ENCODE results near the gene JAK1.

JAK1 gene

GRCh38 chr1:64891448-64891825, 74.9 kb downstream of the JAK1 start:
- no peak for DNase-seq (ENCODE audit: low spot score)

DNA sequence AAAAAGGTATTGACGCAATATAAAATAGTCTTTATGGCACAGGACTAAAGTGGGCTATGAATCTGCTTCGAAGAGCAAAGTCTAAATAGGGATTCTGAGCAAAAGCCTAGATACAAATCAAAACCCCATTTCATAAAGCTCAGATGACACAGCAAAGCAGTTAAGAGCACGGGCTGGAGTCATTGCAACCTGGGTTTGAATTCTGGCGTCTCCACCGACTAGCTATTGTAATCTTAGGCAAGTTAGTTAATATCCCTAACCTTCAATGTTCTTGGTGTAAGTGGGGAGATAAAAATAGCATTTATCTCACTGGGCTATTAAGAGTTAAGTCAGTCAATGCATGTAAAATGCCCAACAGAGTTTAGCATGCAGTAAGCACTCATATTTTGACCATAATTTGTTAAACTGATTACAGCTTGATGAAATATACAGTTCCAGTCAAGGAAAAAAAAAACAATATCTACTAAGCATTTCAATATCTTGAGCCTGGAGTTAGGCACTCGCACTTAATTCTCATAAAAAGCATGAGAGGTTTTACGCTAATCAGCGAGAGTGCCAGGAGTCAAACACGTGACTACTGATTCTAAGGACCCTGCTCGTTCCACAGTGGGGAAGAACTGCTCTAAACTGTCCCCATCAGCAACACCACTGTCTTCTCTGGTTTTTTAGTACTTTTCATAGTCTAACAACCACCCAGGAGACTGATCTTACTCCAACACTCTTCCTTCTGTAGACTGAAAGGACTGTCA, 75.5 kb downstream of the JAK1 start:
- no peak for DNase-seq (ENCODE audit: low spot score)

DNA sequence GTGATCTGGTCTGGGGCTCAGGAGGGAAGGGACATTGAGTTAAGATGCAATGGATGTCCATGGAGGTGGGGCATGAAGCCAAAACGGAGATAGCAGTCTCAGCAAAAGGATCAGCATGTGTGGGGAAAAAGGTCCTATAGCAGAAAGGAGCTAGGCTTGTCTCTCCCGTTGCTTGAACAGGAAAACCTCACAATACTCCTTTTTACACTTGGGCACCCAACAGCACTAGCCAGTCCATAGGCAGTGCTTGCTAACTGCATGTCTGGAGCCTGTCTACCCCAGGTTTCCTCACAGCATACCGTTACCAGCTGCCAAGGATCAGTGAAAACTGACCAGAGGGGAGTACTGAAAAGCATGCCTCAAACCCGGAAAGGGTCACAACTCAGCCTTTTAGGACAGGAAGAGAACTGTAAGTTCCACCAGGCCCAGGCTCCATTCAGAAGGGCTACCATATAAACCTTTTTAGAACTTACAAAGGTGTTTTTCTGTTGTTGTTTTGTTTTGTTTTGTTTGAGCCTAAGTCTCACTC, 78.6 kb downstream of the JAK1 start:
- no peak for DNase-seq (ENCODE audit: low spot score)

DNA sequence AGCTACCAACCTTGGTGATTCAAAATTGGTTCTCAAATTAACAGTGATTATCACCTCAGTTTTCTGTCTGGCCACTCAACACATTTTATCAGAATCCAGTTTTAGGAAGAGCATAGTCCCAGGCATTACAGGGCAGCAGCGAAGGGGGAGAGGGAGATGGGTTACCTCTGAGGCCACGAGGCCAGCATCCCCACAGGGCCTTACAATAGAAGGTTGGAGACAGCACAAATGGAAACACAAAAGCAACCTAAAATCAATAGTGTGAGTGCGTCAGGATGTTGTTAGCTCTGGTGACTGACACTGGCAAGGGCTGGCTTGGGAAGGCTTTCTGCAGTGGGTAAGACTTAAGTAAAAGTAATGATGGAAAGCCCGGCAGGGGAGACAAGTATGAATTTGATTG, 79.5 kb downstream of the JAK1 start:
- DNase-seq (ENCODE audit: low spot score), result no peak

DNA sequence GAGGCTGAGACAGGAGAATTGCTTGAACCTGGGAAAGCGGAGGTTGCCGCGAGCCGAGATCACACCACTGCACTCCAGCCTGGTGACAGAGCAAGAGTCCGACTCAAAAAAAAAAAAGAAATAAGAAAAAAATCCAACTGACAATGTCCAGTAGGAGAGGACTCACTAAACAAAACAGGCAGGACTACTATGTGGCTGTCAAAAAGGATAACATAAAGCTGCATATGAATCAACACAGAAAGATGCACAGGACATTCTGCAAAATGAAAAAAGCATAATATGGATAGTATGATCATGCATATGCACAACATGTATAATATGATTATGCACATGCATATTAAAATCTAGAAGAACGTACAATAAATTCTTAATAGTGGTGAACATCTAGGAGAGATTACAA, 80.7 kb downstream of the JAK1 start:
- DNase-seq (ENCODE audit: low spot score), result no peak

DNA sequence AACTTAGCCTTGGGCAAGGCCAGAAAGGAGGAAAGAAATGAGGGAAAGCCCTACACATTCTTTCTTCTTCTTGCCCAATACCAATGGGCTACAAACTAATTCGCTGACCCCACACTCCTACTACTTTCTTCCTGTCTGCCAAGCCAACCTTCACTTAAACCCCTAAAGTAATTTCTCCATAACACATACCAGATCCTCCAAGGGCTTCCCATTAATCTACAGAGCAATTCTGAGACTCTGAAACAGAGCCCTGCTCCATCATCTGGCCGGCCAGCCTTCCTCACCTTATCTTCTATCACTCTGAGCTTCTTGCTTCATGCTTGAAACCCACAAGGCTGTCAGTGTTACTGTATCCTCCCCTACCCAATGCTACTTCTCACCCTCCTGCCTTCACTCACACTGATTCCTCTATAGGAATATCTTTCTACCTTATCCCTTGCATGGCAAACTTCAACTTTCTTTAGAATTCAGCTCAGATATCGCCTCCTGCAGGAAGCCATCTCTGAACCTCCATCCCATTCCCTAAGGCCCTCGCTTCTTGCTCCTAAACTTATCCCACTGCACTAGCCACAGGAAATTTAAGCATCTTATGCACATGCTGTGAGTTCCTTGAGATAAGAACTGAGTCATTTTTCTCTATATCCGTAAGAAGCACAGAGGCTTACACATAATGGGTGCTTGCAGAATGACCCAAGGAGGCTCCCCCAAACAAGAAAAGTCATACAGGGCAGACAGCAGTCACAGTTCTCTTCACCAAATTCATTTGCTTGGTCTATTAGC, 81.9 kb downstream of the JAK1 start:
- no peak for DNase-seq (ENCODE audit: low spot score)

DNA sequence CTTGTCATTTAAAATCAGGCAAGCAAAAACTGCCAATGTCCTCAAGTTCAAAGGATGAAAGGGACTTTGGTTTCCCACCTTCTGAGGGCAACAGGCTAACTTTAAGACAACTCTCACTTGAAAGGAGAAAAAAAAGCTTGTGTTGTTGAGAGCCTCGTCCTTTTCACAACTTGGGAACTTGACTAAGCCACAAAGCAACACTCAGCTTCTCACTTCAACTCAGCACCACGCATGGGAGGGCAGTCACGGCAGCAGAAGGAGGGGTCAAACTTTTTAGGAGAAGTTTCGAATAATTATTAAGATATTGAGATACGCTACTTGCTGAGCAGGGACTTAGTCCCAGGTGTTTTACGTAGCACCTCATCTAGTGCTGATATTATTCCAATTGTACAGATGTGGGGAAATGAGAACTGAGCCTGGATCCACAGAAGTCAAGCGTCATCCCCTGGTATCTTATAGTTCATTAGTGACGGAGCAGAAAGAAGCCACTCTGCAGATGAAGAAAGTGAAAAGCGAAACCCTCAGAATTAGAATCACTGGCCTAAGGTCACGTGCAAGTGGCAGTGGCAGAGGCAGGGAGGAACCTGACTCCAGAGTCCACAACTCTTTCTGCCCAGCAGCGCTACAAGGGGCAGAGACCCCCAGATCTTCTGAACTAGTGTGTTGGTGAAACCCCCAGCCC, 83.6 kb downstream of the JAK1 start:
- DNase-seq (ENCODE audit: low spot score), result no peak

DNA sequence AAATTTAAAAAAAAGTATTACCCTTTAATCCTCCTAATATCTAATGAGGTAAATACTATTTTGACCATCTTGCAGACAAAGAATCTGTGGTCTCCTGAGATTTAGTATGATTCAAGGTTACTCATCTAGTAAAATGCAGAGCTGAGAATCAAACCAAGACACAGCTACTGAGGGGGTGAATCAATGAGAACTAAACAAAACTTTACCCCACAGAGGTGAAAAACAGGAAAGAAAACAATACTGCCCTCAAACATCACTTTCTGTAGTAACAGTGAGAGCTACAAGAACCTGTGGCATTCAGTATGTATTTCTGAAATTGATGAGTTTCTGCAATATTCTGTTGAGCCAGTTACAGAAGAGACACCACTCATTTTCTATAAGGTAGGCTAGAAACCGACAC, 85.1 kb downstream of the JAK1 start:
- no peak for DNase-seq (ENCODE audit: low spot score)

DNA sequence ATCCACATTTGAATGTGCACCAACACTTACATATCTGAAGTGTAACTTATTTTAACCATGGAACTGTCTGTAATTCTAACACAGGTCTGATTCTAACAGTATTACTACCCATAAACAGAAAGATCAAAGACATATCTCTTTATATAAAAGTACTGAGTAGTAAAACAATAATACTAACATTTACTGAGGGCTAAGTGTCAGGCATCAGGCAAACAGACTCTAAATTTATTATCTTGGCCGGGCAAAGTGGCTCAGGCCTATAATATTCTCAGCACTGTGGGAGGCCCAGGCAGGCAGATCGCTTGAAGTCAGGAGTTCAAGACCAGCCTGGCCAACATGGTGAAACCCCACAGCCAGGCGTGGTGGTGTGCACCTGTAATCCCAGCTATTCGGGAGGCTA, 85.9 kb downstream of the JAK1 start:
- DNase-seq (ENCODE audit: low spot score), result no peak

DNA sequence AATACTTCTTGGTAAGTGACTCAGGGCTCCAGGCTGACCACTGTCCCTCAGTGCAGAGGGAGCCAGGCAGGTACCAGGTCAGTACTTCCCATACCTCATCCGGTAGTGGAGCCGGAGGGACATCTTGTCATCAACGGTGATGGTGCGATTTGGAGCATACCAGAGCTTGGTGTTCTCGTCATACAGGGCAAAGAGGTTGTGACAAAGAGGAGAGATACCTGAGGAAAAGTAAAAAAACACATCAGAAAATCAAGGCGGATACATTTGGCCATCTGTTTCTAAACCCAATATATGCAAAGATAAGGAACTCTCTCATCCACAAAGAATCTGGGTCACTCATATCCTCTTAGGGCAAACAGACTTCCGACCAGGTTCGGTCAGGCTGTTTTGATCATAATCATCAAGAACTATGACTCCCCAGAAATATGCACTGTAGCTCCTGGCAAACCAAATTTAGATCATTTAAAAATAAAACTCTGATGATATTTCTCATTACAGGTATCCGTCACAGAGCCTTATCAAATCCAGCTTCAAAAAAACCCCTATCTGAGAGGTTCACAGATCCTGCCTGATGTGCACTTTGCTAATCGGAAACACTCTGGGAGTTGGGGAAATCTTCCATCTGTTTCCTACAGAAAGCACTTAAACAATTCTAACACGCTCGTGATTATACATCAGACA, 87.3 kb downstream of the JAK1 start:
- DNase-seq (ENCODE audit: low spot score), result no peak

DNA sequence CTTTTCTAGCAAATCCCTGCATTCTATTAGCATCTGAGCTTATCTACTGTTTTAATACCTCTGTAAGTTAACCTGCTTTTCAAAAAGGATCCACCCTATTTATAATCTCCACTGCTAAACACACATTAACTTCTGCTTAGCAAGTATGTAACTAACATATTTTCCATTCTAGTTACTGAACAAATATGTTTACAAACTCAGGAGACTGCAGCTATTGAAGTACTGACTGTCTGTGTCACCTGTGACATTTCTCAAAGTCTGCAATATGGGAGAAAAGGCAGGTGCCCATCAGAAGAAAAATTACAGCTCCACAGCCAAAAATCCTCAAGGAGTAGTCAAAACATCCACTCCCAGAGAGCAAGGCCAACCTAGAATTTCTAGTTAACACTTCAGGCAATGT, 88.3 kb downstream of the JAK1 start:
- no peak for DNase-seq (ENCODE audit: low spot score)

- no peak for DNase-seq (ENCODE audit: low spot score)
Observed at GRCh38 chr1:64877598-64877997, 88.8 kb downstream of the JAK1 start.

GRCh38 chr1:64877151-64877550, 89.2 kb downstream of the JAK1 start:
- DNase-seq (ENCODE audit: low spot score), result no peak

DNA sequence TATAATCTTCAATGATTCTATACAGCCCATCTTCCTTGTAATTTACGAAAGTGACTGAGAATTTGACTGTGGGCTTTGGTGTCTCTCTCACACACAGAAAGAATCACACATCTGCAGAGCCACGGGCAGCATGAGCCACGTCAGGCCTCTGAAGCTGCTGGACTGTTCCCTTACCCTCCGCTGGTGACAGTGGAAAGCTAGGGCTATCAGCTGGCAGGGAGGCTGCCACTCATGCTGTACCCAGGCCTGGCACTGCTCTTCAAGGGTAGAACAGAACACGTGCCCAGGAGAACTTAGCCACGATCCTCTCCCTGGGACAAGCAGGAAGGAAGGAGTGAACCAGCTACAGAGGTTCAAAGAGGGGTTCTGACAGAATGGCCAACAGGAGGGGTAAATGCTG, 90.7 kb downstream of the JAK1 start:
- no peak for DNase-seq (ENCODE audit: low spot score)

GRCh38 chr1:64875101-64875500, 91.2 kb downstream of the JAK1 start:
- no peak for DNase-seq (ENCODE audit: low spot score)

- no peak for DNase-seq (ENCODE audit: low spot score)
Observed at GRCh38 chr1:64874666-64875065, 91.7 kb downstream of the JAK1 start.

DNA sequence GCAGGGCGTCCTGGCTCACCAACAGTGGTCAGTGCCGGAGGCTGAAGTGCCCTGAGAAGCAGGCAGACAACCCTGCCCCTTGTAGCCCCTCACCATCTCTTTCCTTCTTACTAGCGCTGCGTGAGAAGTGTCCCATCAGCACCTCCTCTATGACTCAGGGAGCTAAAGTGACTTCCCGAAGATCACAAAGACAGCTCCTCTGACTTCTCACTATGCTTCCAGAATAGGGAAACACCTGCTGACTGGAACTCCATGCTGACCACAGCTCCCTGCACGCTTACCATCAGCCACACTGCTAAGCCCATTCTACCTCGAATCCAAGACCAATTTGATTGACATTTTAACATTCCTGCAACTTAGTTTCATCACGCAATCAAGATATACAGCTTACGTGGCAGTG, 92.8 kb downstream of the JAK1 start:
- no peak for DNase-seq (ENCODE audit: low spot score)

DNA sequence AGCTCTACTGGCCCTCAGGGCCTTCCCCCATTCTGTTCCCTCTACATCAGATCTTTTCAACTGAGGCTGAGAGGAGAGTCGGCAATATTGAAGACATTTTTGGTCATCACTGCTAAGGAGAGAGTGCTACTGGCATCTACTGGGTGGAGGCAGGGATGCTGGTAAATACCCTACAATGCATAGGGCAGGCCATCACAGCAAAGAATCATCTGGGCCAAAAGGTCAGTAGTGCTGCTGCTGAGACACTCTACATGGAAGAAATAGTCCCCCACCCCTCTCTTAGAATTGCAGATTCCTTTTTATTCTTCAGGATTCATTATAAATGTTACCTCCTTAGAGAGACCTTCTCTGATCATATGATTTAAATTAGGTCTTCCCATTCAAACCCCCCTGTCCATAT, 94.3 kb downstream of the JAK1 start:
- no peak for DNase-seq (ENCODE audit: low spot score)

DNA sequence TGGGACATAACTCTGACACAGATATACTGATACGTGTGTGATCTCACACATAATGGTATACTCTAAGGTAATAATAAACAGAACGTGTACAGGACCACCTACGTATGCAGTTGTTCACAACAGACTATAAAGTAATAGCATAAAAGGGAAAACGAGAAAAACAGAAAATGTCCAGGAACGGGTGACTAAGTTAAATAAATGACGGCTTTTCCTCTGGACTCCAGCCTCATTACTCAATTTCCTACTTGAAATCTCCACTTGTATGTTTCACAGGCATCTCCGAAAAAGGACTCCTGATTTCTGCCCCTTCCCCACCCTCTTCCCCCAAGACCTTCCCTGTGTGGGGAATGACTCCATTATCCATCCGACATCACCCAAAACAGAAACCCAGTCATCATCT, 95.1 kb downstream of the JAK1 start:
- no peak for DNase-seq (ENCODE audit: low spot score)

DNA sequence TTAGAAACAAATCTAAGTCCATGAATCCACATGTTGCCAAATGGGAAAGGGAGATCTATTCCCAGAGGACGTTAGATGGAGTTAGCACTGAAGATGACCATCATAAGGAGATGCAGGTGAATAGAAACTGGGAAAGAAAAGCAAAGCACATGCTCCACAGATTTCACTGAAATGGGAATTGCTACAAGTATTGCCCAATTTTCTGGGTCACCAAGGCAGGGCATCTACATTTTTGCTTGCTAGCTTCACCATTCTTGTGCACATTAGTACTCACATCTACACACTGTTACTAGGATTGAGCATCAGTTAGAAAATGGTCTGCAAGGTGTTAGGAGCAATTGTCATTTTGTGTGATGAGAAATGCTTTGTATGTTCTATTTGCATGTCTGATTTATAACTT, 99.1 kb downstream of the JAK1 start:
- DNase-seq (ENCODE audit: low spot score), result no peak

DNA sequence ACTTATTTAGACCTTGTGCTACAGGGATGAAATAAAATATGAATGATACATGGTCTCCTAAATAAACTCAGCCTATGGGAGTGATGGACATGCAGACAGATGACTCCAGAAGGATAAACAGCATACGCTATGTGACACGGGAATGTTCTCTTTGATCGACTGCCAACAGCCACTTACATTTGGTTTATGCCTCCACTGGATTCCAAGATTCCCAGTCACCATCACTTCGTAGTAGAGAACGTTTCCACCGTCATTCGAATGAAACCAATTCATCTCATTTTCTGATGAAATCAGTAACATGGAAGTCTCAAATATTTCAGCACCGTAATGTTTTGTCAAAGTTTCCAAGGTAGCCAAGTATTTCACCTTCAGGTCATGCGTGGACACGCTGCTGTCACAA, 99.7 kb downstream of the JAK1 start:
- DNase-seq (ENCODE audit: low spot score), result no peak

GRCh38 chr1:64865105-64865757, 101.1 kb downstream of the JAK1 start:
- DNase-seq (ENCODE audit: low spot score), result no peak
